ENCODE data around the gene BCL6B. TPM values are rescaled to one million over a fixed set of nuclear protein-coding genes. Genes with fewer than 3 reads are reported as not detected.

BCL6B gene
- total RNA-seq, 2 experiments from 2014 or later: not detected

- Histone ChIP-seq H3K4me2 (ENCODE audit: low read length) (no peak overlapping the region), H2AFZ (ENCODE audit: low read length) (no peak overlapping the region), H3K36me3 (ENCODE audit: insufficient read depth, low read length) (no peaks in the 10 kb centered on the region), H3K4me1 (ENCODE audit: insufficient read depth, low read length, poor library complexity, severe bottlenecking) (peaks cover 30% of the 10 kb centered on the region), H4K20me1 (ENCODE audit: insufficient read depth, low read length) (no peaks in the 10 kb centered on the region), H3K4me3 (ENCODE audit: low read depth, low read length, poor library complexity, severe bottlenecking) (no peak overlapping the region), H3K9me2 (ENCODE audit: insufficient read depth, low read length) (no peaks in the 10 kb centered on the region), H3K27ac (ENCODE audit: low read depth, low read length, poor library complexity, severe bottlenecking) (no peak overlapping the region), H3K79me2 (ENCODE audit: insufficient read depth, low read depth, low read length) (peaks cover 2% of the 10 kb centered on the region; the same call in 1 of the 2 replicates), H3K9me3 (ENCODE audit: low read length) (no peaks in the 10 kb centered on the region)
- no peak for DNase-seq (ENCODE audit: low spot score)
- CTCF ChIA-PET (ENCODE audit: unreplicated experiment): no interaction called here
- no peak for TF ChIP-seq EZH2phosphoT487 (IDR thresholded peaks at IDR 0.05; ENCODE audit: borderline replicate concordance, low read depth, low read length)
- TF ChIP-seq CTCF (conservative IDR thresholded peaks at IDR 0.05; ENCODE audit: low read length): no peak
- POLR2A ChIA-PET: no interaction called here
- intact Hi-C loops (cut with micrococcal nuclease; ENCODE audit: unreplicated experiment): no loop called here
- no TSS peak for BruUV-seq (replicated peaks)
Measured at GRCh38 chr17:7041607-7042500, 19.0 kb downstream of the BCL6B start.

DNA sequence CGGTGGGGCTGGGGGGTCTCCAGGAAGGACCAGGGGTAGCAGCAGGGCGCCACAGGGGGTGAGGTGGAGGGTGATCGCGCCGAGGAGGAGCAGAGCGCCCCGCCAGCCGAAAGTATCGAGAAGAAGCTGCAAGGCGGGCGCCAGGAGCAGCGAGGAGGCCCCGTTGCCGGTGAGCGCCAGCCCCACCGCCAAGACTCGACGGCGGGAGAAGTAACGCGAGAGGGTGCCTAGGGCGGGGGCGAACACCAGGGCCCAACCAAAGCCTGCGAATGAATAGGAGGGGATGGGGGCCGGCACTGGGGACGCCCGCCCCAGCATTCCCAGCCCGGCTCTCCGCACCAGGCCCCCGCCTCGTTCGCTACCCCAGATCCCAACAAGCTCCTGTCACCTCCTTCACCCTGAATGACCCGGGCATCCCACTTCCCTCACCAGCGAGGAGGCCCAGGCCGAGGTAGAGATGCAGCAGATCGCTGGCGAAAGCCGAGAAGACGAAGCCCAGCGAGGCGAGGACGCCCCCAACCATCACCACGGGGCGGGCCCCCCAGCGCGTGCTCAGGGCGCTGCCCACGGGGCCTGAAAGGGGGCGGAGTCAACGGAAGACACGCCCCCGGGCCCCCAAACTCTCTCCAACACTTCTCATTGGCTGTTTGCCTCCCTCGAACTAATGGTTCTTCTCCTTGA lies 19.8 kb downstream of the BCL6B start:
- H3K9me2 ChIP-seq (ENCODE audit: insufficient read depth, low read length): no peaks in the 10 kb centered on the region
- H3K4me1 ChIP-seq (ENCODE audit: insufficient read depth, low read length, poor library complexity, severe bottlenecking): peaks cover 30% of the 10 kb centered on the region
- H3K27ac ChIP-seq (ENCODE audit: low read depth, low read length, poor library complexity, severe bottlenecking): no peak overlapping the region
- H2AFZ ChIP-seq (ENCODE audit: low read length): no peak overlapping the region
- POLR2A ChIA-PET: no interaction called here
- no TSS peak for BruUV-seq (replicated peaks)
- no peak overlapping the region for H3K4me2 ChIP-seq (ENCODE audit: low read length)
- intact Hi-C loops (cut with micrococcal nuclease; ENCODE audit: unreplicated experiment): no loop called here
- DNase-seq (ENCODE audit: low spot score): no peak
- H4K20me1 ChIP-seq (ENCODE audit: insufficient read depth, low read length): no peaks in the 10 kb centered on the region
- TF ChIP-seq EZH2phosphoT487 (IDR thresholded peaks at IDR 0.05; ENCODE audit: borderline replicate concordance, low read depth, low read length) (no peak), CTCF (conservative IDR thresholded peaks at IDR 0.05; ENCODE audit: low read length) (no peak)
- CTCF ChIA-PET (ENCODE audit: unreplicated experiment): no interaction called here
- H3K36me3 ChIP-seq (ENCODE audit: insufficient read depth, low read length): no peaks in the 10 kb centered on the region
- H3K9me3 ChIP-seq (ENCODE audit: low read length): no peaks in the 10 kb centered on the region
- no peak overlapping the region for H3K4me3 ChIP-seq (ENCODE audit: low read depth, low read length, poor library complexity, severe bottlenecking)
- H3K79me2 ChIP-seq (ENCODE audit: insufficient read depth, low read depth, low read length): no peaks in the 10 kb centered on the region

- Histone ChIP-seq H4K20me1 (ENCODE audit: insufficient read depth, low read length) (no peaks in the 10 kb centered on the region), H3K79me2 (ENCODE audit: insufficient read depth, low read depth, low read length) (no peaks in the 10 kb centered on the region), H2AFZ (ENCODE audit: low read length) (no peak overlapping the region), H3K4me2 (ENCODE audit: low read length) (no peak overlapping the region), H3K9me2 (ENCODE audit: insufficient read depth, low read length) (no peaks in the 10 kb centered on the region), H3K4me3 (ENCODE audit: low read depth, low read length, poor library complexity, severe bottlenecking) (no peak overlapping the region), H3K27ac (ENCODE audit: low read depth, low read length, poor library complexity, severe bottlenecking) (no peak overlapping the region), H3K36me3 (ENCODE audit: insufficient read depth, low read length) (no peaks in the 10 kb centered on the region), H3K9me3 (ENCODE audit: low read length) (no peaks in the 10 kb centered on the region), H3K4me1 (ENCODE audit: insufficient read depth, low read length, poor library complexity, severe bottlenecking) (peaks cover 30% of the 10 kb centered on the region)
- ChIA-PET POLR2A (no interaction called here), CTCF (ENCODE audit: unreplicated experiment) (no interaction called here)
- TF ChIP-seq CTCF (conservative IDR thresholded peaks at IDR 0.05; ENCODE audit: low read length) (no peak), EZH2phosphoT487 (IDR thresholded peaks at IDR 0.05; ENCODE audit: borderline replicate concordance, low read depth, low read length) (no peak)
- DNase-seq (ENCODE audit: low spot score): no peak
- no TSS peak for BruUV-seq (replicated peaks)
- intact Hi-C loops (cut with micrococcal nuclease; ENCODE audit: unreplicated experiment): no loop called here
Measured at GRCh38 chr17:7043182-7043496, 20.3 kb downstream of the BCL6B start.
